ENCODE data around the gene SLC22A4.

- TF ChIP-seq EZH2 (IDR thresholded peaks at IDR 0.05; ENCODE audit: borderline replicate concordance, insufficient read depth, low read depth, low read length, poor library complexity, severe bottlenecking) (no peak), CTCF (IDR thresholded peaks at IDR 0.05) (no peak)
Measured at GRCh38 chr5:132376694-132377641, 82.8 kb downstream of the SLC22A4 start.
